IPS DF 19.7 (cell line): ENCODE data around the gene UNC5C.

Experiments
- DNase-seq: peaks from one replicate; pipeline ENCODE4 v3.0.0-alpha.2; 2013; ENCODE audit warnings: low read depth, low spot score

UNC5C gene

GRCh38 chr4:95402299-95402698 lies 146.5 kb downstream of the UNC5C start:
- DNase-seq = no peak

GRCh38 chr4:95398217-95398616 lies 150.6 kb downstream of the UNC5C start:
- DNase-seq = no peak

GRCh38 chr4:95394752-95395306 lies 153.9 kb downstream of the UNC5C start:
- DNase-seq = no peak

GRCh38 chr4:95393821-95394220 lies 155.0 kb downstream of the UNC5C start:
- no peak for DNase-seq

- no peak for DNase-seq
Measured at GRCh38 chr4:95388911-95389310, 159.9 kb downstream of the UNC5C start.

GRCh38 chr4:95387719-95388118 lies 161.1 kb downstream of the UNC5C start:
- no peak for DNase-seq

GRCh38 chr4:95386410-95386809 lies 162.4 kb downstream of the UNC5C start:
- peak; percentile 38 for DNase-seq

- no peak for DNase-seq
Measured at GRCh38 chr4:95381843-95382580, 166.8 kb downstream of the UNC5C start.

- no peak for DNase-seq
Measured at GRCh38 chr4:95379633-95380032, 169.1 kb downstream of the UNC5C start.

GRCh38 chr4:95377366-95377900 lies 171.3 kb downstream of the UNC5C start:
- DNase-seq = no peak

- peak; percentile 12 for DNase-seq
Measured at GRCh38 chr4:95371476-95372224, 177.1 kb downstream of the UNC5C start.

- no peak for DNase-seq
Measured at GRCh38 chr4:95367824-95368223, 180.9 kb downstream of the UNC5C start.

- DNase-seq = no peak
Measured at GRCh38 chr4:95363966-95364365, 184.8 kb downstream of the UNC5C start.

GRCh38 chr4:95363559-95363925 lies 185.2 kb downstream of the UNC5C start:
- no peak for DNase-seq

GRCh38 chr4:95362906-95363558 lies 185.7 kb downstream of the UNC5C start:
- DNase-seq = peak; percentile 15

- no peak for DNase-seq
Measured at GRCh38 chr4:95362066-95362465, 186.7 kb downstream of the UNC5C start.

- no peak for DNase-seq
Measured at GRCh38 chr4:95361696-95361965, 187.1 kb downstream of the UNC5C start.

- no peak for DNase-seq
Measured at GRCh38 chr4:95360906-95361695, 187.7 kb downstream of the UNC5C start.

GRCh38 chr4:95360256-95360903 lies 188.4 kb downstream of the UNC5C start:
- no peak for DNase-seq

- DNase-seq = no peak
Measured at GRCh38 chr4:95358421-95358820, 190.4 kb downstream of the UNC5C start.

- DNase-seq = no peak
Measured at GRCh38 chr4:95355021-95355420, 193.8 kb downstream of the UNC5C start.
